BLaER1 (cell line): ENCODE data around the gene XYLT1.

Experiments used
- H3K27ac ChIP-seq: shearing (Covaris generic); formaldehyde crosslinking; 2 replicates; pipeline ENCODE4 v1.8.1; 2022
- H3K27me3 ChIP-seq: shearing (Covaris generic); formaldehyde crosslinking; 2 replicates; pipeline ENCODE4 v1.8.1; 2022
- H3K36me3 ChIP-seq: shearing (Covaris generic); formaldehyde crosslinking; 2 replicates; pipeline ENCODE4 v1.8.1; 2022
- H3K4me1 ChIP-seq: shearing (Covaris generic); formaldehyde crosslinking; 2 replicates; pipeline ENCODE4 v1.8.1; 2022
- H3K4me2 ChIP-seq: shearing (Covaris generic); formaldehyde crosslinking; 2 replicates; pipeline ENCODE4 v1.8.1; 2022
- H3K4me3 ChIP-seq: shearing (Covaris generic); formaldehyde crosslinking; 2 replicates; pipeline ENCODE4 v1.8.1; 2022
- H3K9ac ChIP-seq: shearing (Covaris generic); formaldehyde crosslinking; 2 replicates; pipeline ENCODE4 v1.8.1; 2022
- H3K9me3 ChIP-seq: shearing (Covaris generic); formaldehyde crosslinking; 2 replicates; pipeline ENCODE4 v1.8.1; 2022
- H4K20me1 ChIP-seq: shearing (Covaris generic); formaldehyde crosslinking; 2 replicates; pipeline ENCODE4 v1.8.1; 2022
- Cebpa-rat ChIP-seq: shearing (Covaris generic); IDR thresholded peaks from 2 replicates; pipeline ENCODE4 v1.8.1; 2022

XYLT1 gene

GRCh38 chr16:17143546-17144419 is 327.0 kb downstream of the XYLT1 start:
- Histone ChIP-seq H3K4me1 (no peaks in the 10 kb centered on the region), H3K27me3 (no peaks in the 10 kb centered on the region), H3K9me3 (no peaks in the 10 kb centered on the region), H3K4me3 (no peak overlapping the region), H3K36me3 (peaks cover 84% of the 10 kb centered on the region), H3K9ac (no peak overlapping the region), H3K27ac (no peak overlapping the region), H3K4me2 (no peak overlapping the region), H4K20me1 (peaks cover 100% of the 10 kb centered on the region)
- no peak for TF ChIP-seq Cebpa-rat

DNA sequence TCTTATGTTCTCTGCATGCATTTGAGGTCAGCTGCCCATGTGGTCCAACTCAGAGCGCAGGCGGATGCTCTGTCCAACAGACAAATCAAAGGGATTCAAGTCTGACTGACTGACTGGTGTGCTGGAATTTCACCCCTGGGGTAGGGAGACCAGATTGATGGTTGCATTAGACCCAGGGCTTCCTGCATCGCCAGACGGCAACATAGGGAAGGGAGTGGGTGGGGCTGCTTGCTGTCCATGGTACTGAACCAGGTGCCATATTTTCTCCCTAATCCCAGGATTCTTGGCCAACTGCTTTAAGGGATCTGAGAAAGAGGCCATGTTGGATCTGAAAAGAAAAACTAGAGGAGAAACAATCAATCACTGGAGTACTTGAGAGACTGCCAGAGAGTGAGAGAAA is 332.0 kb downstream of the XYLT1 start:
- H3K36me3 ChIP-seq = peaks cover 92% of the 10 kb centered on the region

DNA sequence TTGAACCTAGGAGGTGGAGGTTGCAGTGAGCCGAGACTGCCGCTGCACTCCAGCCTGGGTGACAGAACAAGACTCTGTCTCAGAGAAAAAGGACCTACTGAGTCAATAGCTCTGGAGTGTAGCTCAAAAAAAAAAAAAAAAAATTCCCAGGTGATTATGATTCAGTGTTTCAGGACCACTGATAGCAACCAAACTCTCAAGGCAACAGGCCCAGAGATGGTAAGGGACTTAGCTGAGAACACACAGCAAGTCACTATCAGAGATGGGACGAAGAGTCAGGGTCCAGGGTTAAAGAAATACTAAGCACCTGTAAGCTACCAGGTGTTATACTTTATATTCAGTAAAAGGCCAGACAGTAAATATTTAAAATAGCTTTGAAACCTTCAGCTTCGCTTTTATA is 335.3 kb downstream of the XYLT1 start:
- Histone ChIP-seq H3K27ac (no peak overlapping the region), H3K9me3 (no peaks in the 10 kb centered on the region), H3K9ac (no peak overlapping the region), H3K36me3 (peaks cover 100% of the 10 kb centered on the region), H3K4me3 (no peak overlapping the region), H3K4me2 (no peak overlapping the region), H4K20me1 (peaks cover 99% of the 10 kb centered on the region), H3K4me1 (no peaks in the 10 kb centered on the region; the same call in 1 of the 2 replicates), H3K27me3 (no peaks in the 10 kb centered on the region)
- no peak for TF ChIP-seq Cebpa-rat

More for the DNA sequence above, 332.0 kb downstream of the XYLT1 start:
- H3K4me3 ChIP-seq = no peak overlapping the region
- no peak for TF ChIP-seq Cebpa-rat
- peaks cover 100% of the 10 kb centered on the region for H4K20me1 ChIP-seq
- H3K27ac ChIP-seq = no peak overlapping the region
- no peaks in the 10 kb centered on the region for H3K27me3 ChIP-seq
- no peak overlapping the region for H3K9ac ChIP-seq
- H3K4me1 ChIP-seq = no peaks in the 10 kb centered on the region
- no peaks in the 10 kb centered on the region for H3K9me3 ChIP-seq
- no peak overlapping the region for H3K4me2 ChIP-seq

DNA sequence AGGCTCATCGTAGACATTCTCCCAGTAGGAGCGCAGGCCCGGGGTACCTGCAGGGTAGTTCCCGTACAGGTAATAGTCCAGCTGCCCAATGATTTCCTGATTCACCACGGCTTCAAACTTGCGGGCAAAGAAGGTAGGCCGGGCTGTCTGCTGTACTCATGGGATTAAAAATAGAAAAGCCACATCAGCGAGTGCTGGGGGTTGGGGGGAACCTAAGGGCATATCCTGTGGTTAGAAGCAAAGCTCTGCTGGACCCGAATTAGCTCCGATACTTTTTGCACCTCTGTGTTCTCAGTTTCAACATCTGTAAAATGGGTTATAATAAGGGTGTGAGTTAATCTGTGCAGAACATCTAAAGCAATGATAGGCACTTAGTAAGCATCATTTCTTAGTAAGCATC is 336.2 kb downstream of the XYLT1 start:
- Histone ChIP-seq H3K36me3 (peaks cover 100% of the 10 kb centered on the region), H3K4me1 (no peaks in the 10 kb centered on the region; the same call in 1 of the 2 replicates), H3K4me3 (no peak overlapping the region), H3K9ac (no peak overlapping the region), H4K20me1 (peaks cover 93% of the 10 kb centered on the region), H3K27me3 (no peaks in the 10 kb centered on the region), H3K4me2 (no peak overlapping the region), H3K9me3 (no peaks in the 10 kb centered on the region), H3K27ac (no peak overlapping the region)
- TF ChIP-seq Cebpa-rat = no peak

DNA sequence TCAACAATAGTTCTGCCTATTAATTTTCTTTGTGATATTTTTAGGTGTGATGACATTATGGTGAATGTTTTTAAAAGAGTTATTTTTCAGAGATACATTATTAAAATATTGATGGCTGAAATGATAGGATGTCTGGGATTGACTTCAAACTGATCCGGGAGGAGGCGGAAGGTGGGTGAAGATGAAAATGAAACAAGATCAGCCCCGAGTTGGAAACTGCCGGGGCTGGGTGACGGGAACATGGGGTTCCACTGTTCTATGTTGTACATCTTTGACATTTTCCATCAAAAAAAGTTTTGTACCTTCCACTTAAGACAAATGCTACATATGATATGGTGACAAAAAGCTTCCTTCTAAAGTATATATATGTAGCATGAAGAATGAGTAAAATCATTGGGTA is 336.9 kb downstream of the XYLT1 start:
- H3K9ac ChIP-seq = no peak overlapping the region

DNA sequence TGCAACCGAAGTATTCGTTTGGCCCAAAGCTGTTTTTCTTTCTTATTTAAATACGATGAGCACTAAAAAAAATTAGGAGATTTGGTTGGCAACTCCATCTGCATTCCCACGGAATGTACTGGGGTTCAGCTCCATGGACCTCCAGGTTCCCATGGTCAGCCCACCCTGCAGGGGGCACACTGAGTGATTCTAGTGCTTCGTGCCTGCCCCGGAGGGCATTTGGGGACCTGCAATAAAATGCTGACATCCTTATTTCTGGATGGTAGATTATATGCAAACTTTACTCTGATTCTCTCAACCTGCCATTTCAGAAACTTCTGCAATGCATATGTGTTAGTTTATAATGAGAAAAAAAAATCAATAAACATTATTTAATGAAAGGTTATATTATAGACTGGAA is 339.4 kb downstream of the XYLT1 start:
- Histone ChIP-seq H3K27me3 (no peaks in the 10 kb centered on the region), H3K36me3 (peaks cover 100% of the 10 kb centered on the region), H3K4me2 (no peak overlapping the region), H3K4me1 (no peaks in the 10 kb centered on the region; the same call in 1 of the 2 replicates), H3K9ac (no peak overlapping the region), H4K20me1 (peaks cover 61% of the 10 kb centered on the region), H3K27ac (no peak overlapping the region), H3K9me3 (peaks cover 12% of the 10 kb centered on the region), H3K4me3 (no peak overlapping the region)
- no peak for TF ChIP-seq Cebpa-rat

More for the DNA sequence above, 336.9 kb downstream of the XYLT1 start:
- Histone ChIP-seq H3K4me1 (no peaks in the 10 kb centered on the region; the same call in 1 of the 2 replicates), H3K27ac (no peak overlapping the region), H3K4me2 (no peak overlapping the region), H3K4me3 (no peak overlapping the region), H3K9me3 (no peaks in the 10 kb centered on the region), H4K20me1 (peaks cover 86% of the 10 kb centered on the region), H3K27me3 (no peaks in the 10 kb centered on the region), H3K36me3 (peaks cover 100% of the 10 kb centered on the region)
- TF ChIP-seq Cebpa-rat = no peak

DNA sequence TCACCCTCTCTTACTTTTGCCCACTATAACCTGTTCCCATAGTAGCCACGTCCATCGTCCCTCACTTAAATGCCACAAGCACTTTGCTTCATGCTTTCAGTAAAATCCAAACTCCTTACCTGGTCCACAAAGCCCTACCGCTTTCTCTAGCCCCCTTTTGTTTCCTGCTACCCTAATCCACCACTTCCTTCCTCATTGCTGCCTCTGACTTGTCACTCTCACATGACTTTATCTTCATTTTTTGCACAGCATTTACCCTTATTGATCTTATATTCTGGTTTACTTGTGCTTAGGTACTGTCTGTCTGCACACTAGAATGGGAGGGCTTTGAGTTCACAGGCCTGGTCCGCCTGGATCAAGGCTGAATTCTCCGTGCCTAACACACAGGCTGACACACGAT is 340.0 kb downstream of the XYLT1 start:
- H3K4me2 ChIP-seq = no peak overlapping the region
- no peaks in the 10 kb centered on the region; the same call in 1 of the 2 replicates for H3K4me1 ChIP-seq
- no peak overlapping the region for H3K4me3 ChIP-seq
- H4K20me1 ChIP-seq = peaks cover 60% of the 10 kb centered on the region
- H3K27me3 ChIP-seq = no peaks in the 10 kb centered on the region
- peaks cover 100% of the 10 kb centered on the region for H3K36me3 ChIP-seq
- peaks cover 18% of the 10 kb centered on the region for H3K9me3 ChIP-seq
- no peak for TF ChIP-seq Cebpa-rat
- no peak overlapping the region for H3K9ac ChIP-seq
- H3K27ac ChIP-seq = no peak overlapping the region

DNA sequence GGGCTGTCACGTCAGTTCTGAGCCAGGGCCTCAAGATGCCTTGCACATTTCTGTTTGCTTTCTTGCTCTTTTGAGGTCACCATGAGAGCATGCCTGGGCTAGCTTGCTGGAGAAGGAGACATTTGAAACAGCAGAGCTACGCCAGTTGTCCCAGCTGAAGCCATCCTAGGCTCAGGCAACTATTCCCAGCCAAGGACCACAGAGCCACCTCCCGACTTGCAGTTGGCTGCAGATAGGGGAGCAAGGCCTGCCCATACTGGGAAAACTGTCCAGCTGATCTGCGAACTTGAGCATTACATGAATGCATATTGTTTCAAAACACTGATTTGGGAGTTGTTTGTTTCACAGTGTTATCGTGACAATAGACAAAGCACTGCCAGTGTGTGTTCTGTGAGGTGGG is 340.8 kb downstream of the XYLT1 start:
- H3K27ac ChIP-seq = no peak overlapping the region
- peaks cover 53% of the 10 kb centered on the region for H4K20me1 ChIP-seq
- H3K9ac ChIP-seq = no peak overlapping the region
- H3K4me1 ChIP-seq = no peaks in the 10 kb centered on the region; the same call in 1 of the 2 replicates
- H3K4me2 ChIP-seq = no peak overlapping the region
- no peak for TF ChIP-seq Cebpa-rat
- H3K27me3 ChIP-seq = no peaks in the 10 kb centered on the region
- H3K9me3 ChIP-seq = peaks cover 26% of the 10 kb centered on the region
- H3K4me3 ChIP-seq = no peak overlapping the region
- peaks cover 100% of the 10 kb centered on the region for H3K36me3 ChIP-seq

GRCh38 chr16:17128791-17129190 is 342.0 kb downstream of the XYLT1 start:
- Histone ChIP-seq H3K4me3 (no peak overlapping the region), H3K27ac (no peak overlapping the region), H3K4me2 (no peak overlapping the region), H3K27me3 (no peaks in the 10 kb centered on the region), H3K36me3 (peaks cover 100% of the 10 kb centered on the region), H4K20me1 (peaks cover 41% of the 10 kb centered on the region; the same call in 1 of the 2 replicates), H3K9me3 (peaks cover 28% of the 10 kb centered on the region), H3K9ac (no peak overlapping the region), H3K4me1 (no peaks in the 10 kb centered on the region; the same call in 1 of the 2 replicates)
- no peak for TF ChIP-seq Cebpa-rat

DNA sequence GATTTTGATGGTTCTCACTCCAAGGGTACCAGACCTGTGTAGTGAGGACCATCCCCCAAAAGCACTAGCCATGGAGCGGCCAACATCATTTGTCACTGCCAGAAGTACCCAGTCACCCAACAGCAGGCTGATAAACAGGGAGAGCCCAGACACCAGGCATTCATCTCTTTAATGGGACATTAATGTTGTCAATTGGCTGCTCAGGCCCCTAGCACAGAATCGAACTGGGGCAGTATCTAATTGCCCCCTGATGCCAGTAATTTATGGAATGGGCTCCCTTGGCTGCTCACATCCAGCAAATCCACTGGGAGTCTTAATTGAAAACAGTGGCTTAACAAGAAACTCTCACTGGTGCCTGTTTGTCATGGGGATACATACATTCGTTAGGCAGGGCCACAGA is 344.6 kb downstream of the XYLT1 start:
- Histone ChIP-seq H3K27ac (no peak overlapping the region), H3K9me3 (peaks cover 28% of the 10 kb centered on the region), H3K4me1 (no peaks in the 10 kb centered on the region), H3K27me3 (no peaks in the 10 kb centered on the region), H3K9ac (no peak overlapping the region), H3K36me3 (peaks cover 100% of the 10 kb centered on the region), H4K20me1 (peaks cover 16% of the 10 kb centered on the region; the same call in 1 of the 2 replicates), H3K4me2 (no peak overlapping the region), H3K4me3 (no peak overlapping the region)
- TF ChIP-seq Cebpa-rat = no peak
